GM18505 (cell line): ENCODE data around the gene TENT4A.

Experiments used
- ATAC-seq: cut with Tn5 transposase; IDR thresholded peaks from one replicate; pipeline ENCODE4 v1.9.1; 2021; ENCODE audit not compliant: unreplicated experiment
- POLR2A ChIP-seq: IDR thresholded peaks from 4 replicates; pipeline ENCODE4 v1.6.1; 2011; ENCODE audit warnings: borderline replicate concordance; ENCODE audit not compliant: insufficient read depth, insufficient read length; ENCODE audit errors: extremely low read depth

TENT4A gene

DNA sequence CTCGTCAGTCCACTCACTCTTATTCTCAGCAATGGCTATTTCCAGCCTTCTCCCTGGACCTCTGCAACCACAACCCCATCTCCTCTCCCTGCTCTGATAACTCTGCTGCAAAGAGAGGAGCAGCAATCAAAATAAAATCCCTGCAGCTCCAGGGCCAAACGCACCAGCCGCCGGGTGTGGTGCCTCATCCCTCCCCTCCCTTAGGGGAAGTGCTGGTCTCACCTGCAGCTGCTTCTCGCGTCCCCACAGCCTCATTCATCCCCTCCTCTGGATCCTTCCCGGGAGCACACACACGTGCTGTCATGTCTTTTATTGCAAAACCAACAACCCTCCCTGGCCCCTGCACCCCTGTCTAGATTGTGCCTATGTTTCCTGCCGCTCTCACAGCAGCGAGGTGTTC is 77.8 kb downstream of the TENT4A start:
- TF ChIP-seq POLR2A: no peak
- no peak for ATAC-seq

GRCh38 chr5:6792376-6792775 is 79.1 kb downstream of the TENT4A start:
- no peak for ATAC-seq
- no peak for TF ChIP-seq POLR2A

DNA sequence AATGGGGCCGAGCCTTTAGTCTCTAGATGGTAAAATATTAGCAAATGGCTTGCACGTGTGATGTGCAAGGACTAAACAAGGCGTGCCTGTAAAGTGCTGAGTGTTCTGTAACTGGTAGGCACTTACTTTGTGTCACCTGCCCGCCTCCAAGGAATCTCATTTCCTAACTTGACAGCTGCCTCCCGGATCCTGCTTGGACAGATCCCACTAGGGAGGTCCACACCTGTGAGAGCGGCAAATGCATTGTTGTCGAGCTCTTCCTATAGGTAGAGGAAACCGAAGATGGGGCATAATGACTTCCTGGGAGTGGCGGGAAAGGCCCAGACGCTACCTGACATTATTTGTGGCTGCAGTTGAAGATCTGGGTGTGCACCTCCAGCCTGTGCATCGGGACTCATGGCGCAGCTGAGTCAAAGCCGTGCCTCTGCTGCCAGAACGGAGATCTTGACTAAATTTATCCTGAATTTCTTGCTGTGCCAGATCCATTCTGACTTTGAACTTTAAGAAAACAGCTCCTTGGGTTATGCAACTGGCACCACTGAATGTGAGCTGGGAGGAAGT is 79.8 kb downstream of the TENT4A start:
- ATAC-seq: no peak
- no peak for TF ChIP-seq POLR2A

GRCh38 chr5:6801236-6801635 is 88.0 kb downstream of the TENT4A start:
- no peak for TF ChIP-seq POLR2A
- no peak for ATAC-seq

GRCh38 chr5:6803981-6804550 is 90.8 kb downstream of the TENT4A start:
- no peak for TF ChIP-seq POLR2A
- ATAC-seq: no peak

GRCh38 chr5:6804766-6805501 is 91.7 kb downstream of the TENT4A start:
- TF ChIP-seq POLR2A: no peak

GRCh38 chr5:6805841-6806240 is 92.6 kb downstream of the TENT4A start:
- TF ChIP-seq POLR2A: no peak
- no peak for ATAC-seq

More at GRCh38 chr5:6804766-6805501, 91.7 kb downstream of the TENT4A start:
- ATAC-seq: no peak
